HG02943 (cell line): ENCODE results near the gene TRIM34.
A peak's percentile ranks its signal among the peaks of the same experiment; 100 is the strongest.
"Not testable (repeated sequence)": the region's sequence is repeated elsewhere in the genome, so short reads cannot be mapped to it uniquely, and the experiment has no call there.

ENCODE experiments used
- ATAC-seq: cut with Tn5 transposase; IDR thresholded peaks from one replicate; pipeline ENCODE4 v1.9.1; 2021; ENCODE audit warnings: mild to moderate bottlenecking, low read depth, moderate library complexity; ENCODE audit not compliant: unreplicated experiment

Gene TRIM34

GRCh38 chr11:5624489-5625279 lies at the start of gene TRIM34:
Gene TRIM34 (plus strand): TSS chr11:5625001. CDS start chr11:5632332, 7,331 bp downstream.
- ATAC-seq, result peak; percentile 96

GRCh38 chr11:5575152-5575551 lies 49.6 kb upstream of the TRIM34 start:
- no peak for ATAC-seq

- ATAC-seq, result no peak
Measured at GRCh38 chr11:5577101-5577500, 47.7 kb upstream of the TRIM34 start.

GRCh38 chr11:5580577-5580976 lies 44.2 kb upstream of the TRIM34 start, which contains the start of gene OR52B6:
Gene OR52B6 (plus strand): TSS chr11:5580877. CDS start chr11:5580877, 0 bp downstream.
- no peak for ATAC-seq

GRCh38 chr11:5581014-5581413 lies 43.8 kb upstream of the TRIM34 start:
- no peak for ATAC-seq

- not testable (repeated sequence) for ATAC-seq
Measured at GRCh38 chr11:5584458-5584857, 40.3 kb upstream of the TRIM34 start.

- not testable (repeated sequence) for ATAC-seq
Measured at GRCh38 chr11:5589906-5590305, 34.9 kb upstream of the TRIM34 start.

- no peak for ATAC-seq
Measured at GRCh38 chr11:5591613-5592012, 33.2 kb upstream of the TRIM34 start.

GRCh38 chr11:5592615-5593014 lies 32.2 kb upstream of the TRIM34 start:
- no peak for ATAC-seq

GRCh38 chr11:5593146-5593545 lies 31.7 kb upstream of the TRIM34 start:
- ATAC-seq, result no peak

- ATAC-seq, result peak; percentile 46
Measured at GRCh38 chr11:5596607-5597201, 28.1 kb upstream of the TRIM34 start, which contains the start of gene TRIM6. Gene TRIM6 (plus strand): TSS chr11:5596637. CDS start chr11:5596898, 261 bp downstream.

- no peak for ATAC-seq
Measured at GRCh38 chr11:5597953-5598352, 26.8 kb upstream of the TRIM34 start.

- peak; percentile 67 for ATAC-seq
Measured at GRCh38 chr11:5600374-5600851, 24.4 kb upstream of the TRIM34 start.

GRCh38 chr11:5602791-5603190 lies 22.0 kb upstream of the TRIM34 start:
- not testable (repeated sequence) for ATAC-seq

GRCh38 chr11:5603326-5603725 lies 21.5 kb upstream of the TRIM34 start:
- ATAC-seq, result no peak

- no peak for ATAC-seq
Measured at GRCh38 chr11:5604896-5605295, 19.9 kb upstream of the TRIM34 start.

- ATAC-seq, result no peak
Measured at GRCh38 chr11:5605849-5606248, 19.0 kb upstream of the TRIM34 start.

- ATAC-seq, result no peak
Measured at GRCh38 chr11:5608808-5609207, 16.0 kb upstream of the TRIM34 start.

- no peak for ATAC-seq
Measured at GRCh38 chr11:5610446-5610845, 14.4 kb upstream of the TRIM34 start.

GRCh38 chr11:5611627-5612026 lies 13.2 kb upstream of the TRIM34 start:
- no peak for ATAC-seq

- no peak for ATAC-seq
Measured at GRCh38 chr11:5618807-5619206, 6.0 kb upstream of the TRIM34 start.
